K562 (cell line): Measurements from ENCODE around the gene CFL1. TPM values are rescaled to one million over a fixed set of nuclear protein-coding genes. Genes with fewer than 3 reads are reported as not detected.

Experiments
- BRD4 ChIP-seq: fragments of 200-600 bp; sonication (generic); IDR thresholded peaks from 2 replicates; pipeline ENCODE4 v1.6.1; 2017; ENCODE audit warnings: inconsistent platforms
- CBX5 ChIP-seq: IDR thresholded peaks from 2 replicates; pipeline ENCODE4 v1.6.1; 2014; ENCODE audit warnings: low read depth, borderline replicate concordance
- CREM ChIP-seq: IDR thresholded peaks from 2 replicates; pipeline ENCODE4 v1.6.1; 2014; ENCODE audit warnings: antibody characterized with exemption, low read depth
- ETV1 ChIP-seq: fragments of 450-650 bp; conservative IDR thresholded peaks from 2 replicates; pipeline ENCODE4 v1.6.1; 2016; ENCODE audit warnings: missing genetic modification characterization, control low read depth, low read depth, missing compliant biosample characterization
- EWSR1 ChIP-seq: fragments of 450-650 bp; IDR thresholded peaks from 2 replicates; pipeline ENCODE4 v1.6.1; 2018; ENCODE audit warnings: borderline replicate concordance, mild to moderate bottlenecking, low read depth, moderate library complexity; ENCODE audit not compliant: partially characterized antibody
- MAFF ChIP-seq: IDR thresholded peaks from 2 replicates; pipeline ENCODE4 v1.6.1; 2012; ENCODE audit warnings: low read length, improper control_type of control experiment
- PATZ1 ChIP-seq: fragments of 250-450 bp; sonication (Bioruptor Pico); IDR thresholded peaks from 2 replicates; pipeline ENCODE4 v1.5.0; 2020; ENCODE audit warnings: mild to moderate bottlenecking, borderline replicate concordance
- PKNOX1 ChIP-seq: fragments of 450-650 bp; IDR thresholded peaks from 2 replicates; pipeline ENCODE4 v1.6.1; 2016
- POLR2AphosphoS5 ChIP-seq: IDR thresholded peaks from 2 replicates; pipeline ENCODE4 v1.6.1; 2011; ENCODE audit warnings: mild to moderate bottlenecking, low read depth, low read length, moderate library complexity; ENCODE audit not compliant: control insufficient read depth, insufficient read depth
- POLR2H ChIP-seq: IDR thresholded peaks from 2 replicates; pipeline ENCODE4 v1.6.1; 2016; ENCODE audit warnings: missing genetic modification characterization, low read depth, mild to moderate bottlenecking, control low read depth, missing compliant biosample characterization, moderate library complexity
- RFX5 ChIP-seq: IDR thresholded peaks from 2 replicates; pipeline ENCODE4 v1.6.1; 2011; ENCODE audit warnings: low read depth, mild to moderate bottlenecking, improper control_type of control experiment, low read length
- SMC3 ChIP-seq: conservative IDR thresholded peaks from 2 replicates; pipeline ENCODE4 v1.6.1; 2011; ENCODE audit warnings: low read depth, low read length, improper control_type of control experiment; ENCODE audit not compliant: insufficient read depth
- SREBF2 ChIP-seq: sonication (generic); formaldehyde crosslinking; IDR thresholded peaks from 2 replicates; pipeline ENCODE4 v1.4.0; 2020; ENCODE audit warnings: mild to moderate bottlenecking, missing genetic modification reagents
- TAL1 ChIP-seq: fragments of 450-650 bp; IDR thresholded peaks from 2 replicates; pipeline ENCODE4 v1.6.1; 2016; ENCODE audit warnings: mild to moderate bottlenecking
- ZBTB1 ChIP-seq: sonication (generic); formaldehyde crosslinking; IDR thresholded peaks from 2 replicates; pipeline ENCODE4 v1.8.1; 2023; ENCODE audit warnings: missing genetic modification reagents, low read depth, mild to moderate bottlenecking, borderline replicate concordance
- ZHX1 ChIP-seq: fragments of 150-350 bp; conservative IDR thresholded peaks from 2 replicates; pipeline ENCODE4 v1.6.1; 2014; ENCODE audit warnings: low read length
- ZNF23 ChIP-seq: fragments of 250-450 bp; sonication (Bioruptor Pico); IDR thresholded peaks from 2 replicates; pipeline ENCODE4 v1.4.0; 2020; ENCODE audit warnings: mild to moderate bottlenecking
- ZNF584 ChIP-seq: fragments of 200-800 bp; sonication (Bioruptor generic); IDR thresholded peaks from 2 replicates; pipeline ENCODE4 v1.6.1; 2016; ENCODE audit warnings: low read depth, mild to moderate bottlenecking, missing genetic modification characterization, missing compliant biosample characterization
- ZNF764 ChIP-seq: fragments of 250-450 bp; sonication (Bioruptor Pico); IDR thresholded peaks from 2 replicates; pipeline ENCODE4 v1.4.0; 2020; ENCODE audit warnings: low read depth, mild to moderate bottlenecking, moderate library complexity
- polyA plus RNA-seq, 8 experiments: library from polyadenylated mRNA; depleted of rRNA in 4 of 8; stranded (reverse) in 5 of 8; unstranded in 3 of 8; fragments of >200 nt; fragmentation: Nextera tagmentation in 2 of 8; fragmentation: Illumina TruSeq in 1 of 8; extraction: Ambion mirVana in 2 of 8; extraction: Trizol in 1 of 8; gene quantifications; 2 replicates each; pipeline versions ENCODE4 v1.2.1 to v1.2.3, GENCODE V29; 2011 to 2014; ENCODE audit warnings: inconsistent platforms in 1 of 8, missing spikeins in 1 of 8
- total RNA-seq, 7 experiments: library from RNA; depleted of rRNA in 6 of 7; stranded (reverse); fragments of >200 nt in 6 of 7; fragmentation: Illumina TruSeq in 2 of 7; extraction: Trizol in 2 of 7; gene quantifications; 2 replicates each; pipeline versions ENCODE4 v1.2.1 to v1.2.3, GENCODE V29; 2011 to 2021; ENCODE audit warnings: low replicate concordance in 1 of 7

The CFL1 gene
- total and polyA plus RNA-seq, 9 of the 15 experiments (the other 6 are each of a cell fraction or from before 2014, with no cell fraction given): 105 to 1,101 (median 859) TPM

- TF ChIP-seq ZHX1: no peak
- TF ChIP-seq ZNF584 (CRISPR knock-in tag): no peak
- TF ChIP-seq ZNF764 (CRISPR knock-in tag): peak; percentile 54; the same call in 1 of the 2 replicates
- no peak for TF ChIP-seq SREBF2 (CRISPR knock-in tag)
- TF ChIP-seq CREM: peak; percentile 64; the same call in 1 of the 2 replicates
- no peak for TF ChIP-seq ZBTB1 (CRISPR knock-in tag)
- TF ChIP-seq POLR2AphosphoS5: 0 out of 2 replicates have a peak, but pooled peaks have one; percentile 48
- TF ChIP-seq RFX5: no peak
- no peak for TF ChIP-seq ZNF23 (CRISPR knock-in tag)
- no peak for TF ChIP-seq EWSR1
- TF ChIP-seq CBX5: no peak
- TF ChIP-seq MAFF: no peak
- TF ChIP-seq PATZ1 (CRISPR knock-in tag): no peak
- TF ChIP-seq TAL1: peak; percentile 40; the same call in 1 of the 2 replicates
- TF ChIP-seq PKNOX1: no peak; the same call in 1 of the 2 replicates
- no peak for TF ChIP-seq ETV1 (tag)
- TF ChIP-seq POLR2H (tag): no peak
- no peak for TF ChIP-seq BRD4
- TF ChIP-seq SMC3: no peak
Observed at GRCh38 chr11:65906602-65907001, 48.6 kb upstream of the CFL1 start (continued).
